ENCODE measurements around the gene AADACL3.
"Not testable (repeated sequence)": the region's sequence is repeated elsewhere in the genome, so short reads cannot be mapped to it uniquely, and the experiment has no call there.

The AADACL3 gene

DNA sequence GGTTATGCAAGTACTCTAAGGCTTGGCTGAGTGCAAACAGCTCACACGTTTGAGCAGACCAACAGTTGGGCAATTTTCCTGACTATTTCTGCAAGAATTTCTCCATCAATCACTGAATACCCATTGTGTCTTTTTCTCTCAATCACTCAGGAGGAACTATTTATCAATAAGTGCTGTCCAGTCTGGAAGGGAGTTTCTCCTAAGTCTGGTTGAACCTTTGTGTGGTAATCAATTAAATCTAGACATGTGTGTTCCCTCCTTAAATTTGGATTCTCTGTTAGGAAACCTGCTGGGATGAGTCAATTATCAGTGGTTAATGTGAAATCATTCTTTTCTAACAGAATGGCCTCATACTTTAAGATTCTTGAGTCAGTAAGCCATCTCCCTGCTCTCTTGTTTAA is 6.8 kb upstream of the AADACL3 start:
- Mint-ChIP-seq H3K4me3 (no peak overlapping the region), H3K9me3 (peaks cover 1% of the 10 kb centered on the region), H3K27ac (no peak overlapping the region), H3K36me3 (no peaks in the 10 kb centered on the region), H3K4me1 (no peaks in the 10 kb centered on the region)
- DNase-seq (ENCODE audit: low spot score in 2 of 2): no peak
- no peak for ATAC-seq

DNA sequence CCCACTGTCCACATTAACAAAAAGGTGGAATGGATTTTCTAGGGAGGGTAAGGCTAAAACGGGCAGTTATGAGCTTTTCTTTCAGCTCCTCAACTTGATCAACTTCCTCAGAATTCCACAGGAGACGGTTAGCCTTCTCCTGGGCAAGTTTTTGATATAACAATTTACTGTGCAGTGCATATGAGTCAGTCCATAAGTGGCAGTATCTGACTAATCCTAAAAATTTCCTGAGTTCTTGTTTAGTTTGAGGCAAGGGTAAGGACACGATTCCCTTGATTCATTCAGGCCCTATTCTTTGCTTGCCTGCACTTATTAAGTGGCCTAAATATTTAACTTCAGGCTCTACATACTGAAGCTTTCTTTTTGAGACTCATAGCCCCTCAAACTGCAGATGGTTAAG is 6.2 kb upstream of the AADACL3 start:
- Mint-ChIP-seq H3K27ac (no peak overlapping the region), H3K4me1 (no peaks in the 10 kb centered on the region), H3K9me3 (no peaks in the 10 kb centered on the region)

DNA sequence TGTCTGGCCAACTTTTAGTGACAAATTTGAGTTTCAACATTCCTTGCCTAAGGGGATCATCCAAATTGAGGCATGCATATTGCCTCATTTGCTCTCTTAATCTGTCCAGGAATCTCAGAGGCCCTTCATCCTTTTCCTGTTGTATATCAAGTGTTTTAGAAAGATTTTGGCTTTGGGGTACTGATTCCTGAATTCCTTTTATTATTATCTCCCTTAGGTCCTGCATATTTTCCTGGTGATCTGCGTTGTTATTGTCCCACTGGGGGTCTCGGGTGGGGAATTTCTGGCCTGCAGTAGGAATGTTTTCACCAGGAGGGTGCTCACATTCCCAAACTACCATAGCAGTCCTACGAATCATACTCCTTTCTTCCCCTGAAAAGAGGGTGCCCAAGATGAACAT is 4.4 kb upstream of the AADACL3 start:
- Mint-ChIP-seq H3K9me3 (no peaks in the 10 kb centered on the region), H3K4me1 (no peaks in the 10 kb centered on the region), H3K27ac (no peak overlapping the region), H3K36me3 (no peaks in the 10 kb centered on the region), H3K4me3 (no peak overlapping the region)
- ATAC-seq (no peak), DNase-seq (ENCODE audit: low spot score in 2 of 2) (no peak)

More for the DNA sequence above, 6.2 kb upstream of the AADACL3 start:
- no peaks in the 10 kb centered on the region for H3K36me3 Mint-ChIP-seq
- H3K4me3 Mint-ChIP-seq: no peak overlapping the region
- DNase-seq (ENCODE audit: low spot score in 2 of 2) (no peak), ATAC-seq (no peak)

DNA sequence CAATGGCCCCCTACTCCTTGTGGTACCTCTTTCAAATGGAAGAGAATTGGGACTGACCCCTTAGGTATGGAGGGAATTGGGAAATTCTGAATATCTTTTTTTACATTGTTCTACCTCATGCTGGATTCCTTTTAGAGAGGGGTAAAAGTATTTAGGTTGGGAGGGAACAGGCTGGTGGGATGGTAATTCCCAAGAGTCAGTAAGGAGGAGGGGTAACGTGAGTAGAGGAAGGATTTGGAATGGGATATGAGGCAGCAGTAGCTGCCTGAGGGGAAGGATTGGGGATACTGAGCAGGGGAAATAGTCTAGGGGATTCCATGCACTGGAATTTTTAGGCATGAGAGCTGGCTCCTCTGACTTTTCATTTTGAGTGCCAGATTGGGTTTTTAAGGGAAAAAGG is 3.8 kb upstream of the AADACL3 start:
- Mint-ChIP-seq H3K4me1 (no peaks in the 10 kb centered on the region), H3K4me3 (no peak overlapping the region), H3K36me3 (no peaks in the 10 kb centered on the region), H3K9me3 (no peaks in the 10 kb centered on the region), H3K27ac (no peak overlapping the region)
- ATAC-seq (no peak), DNase-seq (ENCODE audit: low spot score in 2 of 2) (no peak)

DNA sequence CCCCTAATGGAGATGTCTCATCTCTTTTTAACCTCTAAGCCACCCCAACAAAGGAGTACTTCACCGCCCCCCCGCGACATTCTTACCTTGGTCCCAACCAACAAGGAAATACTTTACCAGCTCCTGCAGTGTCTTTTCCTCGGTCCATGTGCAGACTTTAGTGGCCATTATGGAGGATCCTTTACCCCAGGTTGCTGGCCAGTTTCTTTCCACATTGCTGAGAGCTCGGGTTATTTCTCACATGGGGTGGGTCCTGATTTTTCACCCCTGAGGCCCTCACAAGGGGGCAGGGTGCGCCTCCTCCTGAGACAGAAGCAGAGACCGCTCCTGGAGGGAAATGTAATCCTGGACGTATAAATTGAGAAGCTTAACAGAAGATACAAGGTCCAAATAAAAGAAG is 3.0 kb upstream of the AADACL3 start:
- Mint-ChIP-seq H3K4me1 (no peaks in the 10 kb centered on the region), H3K9me3 (no peaks in the 10 kb centered on the region), H3K36me3 (no peaks in the 10 kb centered on the region), H3K27ac (no peak overlapping the region), H3K4me3 (no peak overlapping the region)
- DNase-seq (ENCODE audit: low spot score in 2 of 2): no peak
- no peak for ATAC-seq

DNA sequence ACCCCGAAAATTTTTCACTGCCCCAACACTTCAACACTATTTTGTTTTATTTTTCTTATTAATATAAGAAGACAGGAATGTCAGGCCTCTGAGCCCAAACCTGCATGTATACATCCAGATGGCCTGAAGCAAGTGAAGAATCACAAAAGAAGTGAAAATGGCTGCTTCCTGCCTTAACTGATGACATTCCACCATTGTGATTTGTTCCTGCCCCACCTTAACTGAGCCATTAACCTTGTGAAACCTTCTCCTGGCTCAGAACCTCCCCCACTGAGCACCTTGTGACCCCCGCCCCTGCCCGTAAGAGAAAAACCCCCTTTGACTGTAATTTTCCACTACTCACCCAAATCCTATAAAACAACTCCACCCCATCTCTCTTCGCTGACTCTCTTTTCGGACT is 2.3 kb upstream of the AADACL3 start:
- H3K4me3 Mint-ChIP-seq; DNase-seq (ENCODE audit: low spot score in 2 of 2); H3K36me3 Mint-ChIP-seq; H3K9me3 Mint-ChIP-seq; H3K4me1 Mint-ChIP-seq; ATAC-seq; H3K27ac Mint-ChIP-seq: not testable (repeated sequence)

DNA sequence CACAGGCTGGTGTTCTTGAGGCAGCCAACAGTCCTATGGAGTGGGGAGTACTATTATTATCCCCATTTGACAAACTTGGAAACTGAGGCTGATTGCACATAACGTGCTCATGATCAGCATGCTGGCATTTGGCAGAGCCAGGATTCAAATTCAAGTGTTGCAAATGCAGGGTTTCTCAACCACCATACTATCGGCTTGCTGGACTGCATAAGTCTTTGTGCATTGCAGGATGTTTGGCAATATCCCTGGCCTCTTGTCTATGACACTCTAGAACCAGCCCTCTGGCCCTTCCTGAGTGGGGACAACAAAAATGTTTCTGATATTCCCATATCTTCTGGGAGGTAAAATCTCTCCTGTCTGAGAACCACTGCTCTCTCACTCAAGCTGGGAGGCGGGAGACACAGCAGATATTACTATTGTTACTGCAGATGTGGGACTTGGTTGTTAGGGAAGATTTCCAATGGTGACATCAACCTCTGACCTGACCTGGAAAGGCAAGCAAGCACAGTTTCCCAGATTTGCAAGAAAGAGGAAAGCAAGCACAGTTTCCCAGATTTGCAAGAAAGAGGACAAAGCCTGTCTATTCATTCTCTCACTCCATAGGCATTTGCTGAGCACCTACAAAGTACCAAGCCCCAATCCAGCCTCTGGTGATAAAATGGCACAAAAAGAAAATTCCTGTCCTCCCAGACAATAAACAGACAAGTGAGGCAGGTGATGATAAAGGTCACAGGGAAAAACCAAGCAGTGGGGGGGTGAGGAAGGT is 1.0 kb upstream of the AADACL3 start:
- no peaks in the 10 kb centered on the region for H3K36me3 Mint-ChIP-seq
- DNase-seq (ENCODE audit: low spot score in 2 of 2) (no peak), ATAC-seq (no peak)
- no peaks in the 10 kb centered on the region for H3K4me1 Mint-ChIP-seq
- H3K4me3 Mint-ChIP-seq: no peak overlapping the region
- H3K9me3 Mint-ChIP-seq: no peaks in the 10 kb centered on the region
- no peak overlapping the region for H3K27ac Mint-ChIP-seq

DNA sequence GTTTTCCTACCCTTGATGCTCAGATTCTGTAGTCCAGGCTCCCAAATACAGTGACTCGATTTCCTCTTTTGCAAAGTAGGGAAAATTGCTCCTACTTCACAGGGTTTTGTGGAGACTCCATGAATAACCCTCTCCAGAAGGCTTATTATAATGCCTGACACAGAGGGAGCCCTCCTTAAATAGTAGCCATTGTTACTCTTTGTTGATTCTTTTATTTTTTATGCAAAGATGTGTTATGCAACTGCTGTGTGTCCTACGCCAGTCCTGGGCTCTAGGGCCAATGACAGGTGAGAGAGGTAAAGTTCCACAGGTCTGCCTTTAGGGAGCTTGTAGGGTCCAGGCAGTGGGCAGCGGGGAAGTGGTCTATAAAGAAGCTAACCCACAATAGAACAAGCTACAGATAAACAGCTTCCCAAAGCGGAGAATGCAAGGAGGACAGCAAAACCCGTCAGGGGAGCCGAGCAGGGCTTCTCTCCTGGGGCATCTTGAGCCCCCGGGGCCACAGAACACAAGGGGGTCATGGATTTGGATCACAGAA is 1.5 kb downstream of the AADACL3 start:
- ATAC-seq: no peak
- Mint-ChIP-seq H3K4me1 (no peaks in the 10 kb centered on the region), H3K9me3 (no peaks in the 10 kb centered on the region), H3K36me3 (no peaks in the 10 kb centered on the region), H3K4me3 (no peak overlapping the region), H3K27ac (no peak overlapping the region)
- no peak for DNase-seq (ENCODE audit: low spot score in 2 of 2)

DNA sequence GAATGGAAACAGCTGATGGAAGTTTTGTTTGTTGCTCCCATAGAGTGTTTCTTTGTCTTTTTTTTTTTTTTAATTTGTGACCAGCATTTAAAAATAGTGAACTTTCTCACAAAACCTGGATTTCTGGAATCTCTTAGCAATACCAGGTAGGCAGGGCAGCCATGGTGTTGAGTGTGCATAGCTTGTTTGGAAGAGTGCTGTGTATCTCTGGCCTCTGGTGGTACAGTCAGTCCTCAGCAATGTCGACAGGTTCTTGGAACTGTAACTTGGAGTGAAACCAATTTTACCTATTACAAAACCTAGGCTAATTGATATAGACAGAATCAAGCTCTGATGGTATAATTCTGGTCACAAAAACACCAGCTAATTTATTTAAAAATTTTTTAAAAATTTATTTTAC is 6.7 kb downstream of the AADACL3 start:
- H3K27ac Mint-ChIP-seq: no peak overlapping the region
- DNase-seq (ENCODE audit: low spot score in 2 of 2) (no peak), ATAC-seq (no peak)
- H3K4me3 Mint-ChIP-seq: no peak overlapping the region
- no peaks in the 10 kb centered on the region for H3K36me3 Mint-ChIP-seq
- no peaks in the 10 kb centered on the region for H3K9me3 Mint-ChIP-seq
- no peaks in the 10 kb centered on the region for H3K4me1 Mint-ChIP-seq

DNA sequence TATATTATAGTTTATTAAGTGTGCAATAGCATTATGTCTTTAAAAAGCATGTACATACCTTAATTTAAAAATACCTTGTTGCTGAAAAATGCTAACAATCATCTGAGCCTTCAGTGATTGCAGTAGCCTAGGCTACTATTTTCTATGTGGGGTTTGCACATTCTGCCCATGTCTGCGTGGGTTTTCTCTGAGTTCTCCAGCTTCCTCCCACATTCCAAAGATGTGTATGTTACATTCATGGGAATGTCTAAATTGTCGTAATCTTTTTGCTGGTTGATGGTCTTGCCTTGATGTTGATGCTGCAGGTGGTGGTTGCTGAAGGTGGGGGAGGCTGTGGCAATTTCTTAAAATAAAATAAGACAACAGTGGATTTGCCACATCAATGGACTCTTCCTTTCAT is 12.5 kb downstream of the AADACL3 start:
- Mint-ChIP-seq H3K36me3 (no peaks in the 10 kb centered on the region), H3K4me3 (no peak overlapping the region), H3K4me1 (no peaks in the 10 kb centered on the region), H3K27ac (no peak overlapping the region), H3K9me3 (peaks cover 4% of the 10 kb centered on the region)
- DNase-seq (ENCODE audit: low spot score in 2 of 2) (no peak), ATAC-seq (no peak)

DNA sequence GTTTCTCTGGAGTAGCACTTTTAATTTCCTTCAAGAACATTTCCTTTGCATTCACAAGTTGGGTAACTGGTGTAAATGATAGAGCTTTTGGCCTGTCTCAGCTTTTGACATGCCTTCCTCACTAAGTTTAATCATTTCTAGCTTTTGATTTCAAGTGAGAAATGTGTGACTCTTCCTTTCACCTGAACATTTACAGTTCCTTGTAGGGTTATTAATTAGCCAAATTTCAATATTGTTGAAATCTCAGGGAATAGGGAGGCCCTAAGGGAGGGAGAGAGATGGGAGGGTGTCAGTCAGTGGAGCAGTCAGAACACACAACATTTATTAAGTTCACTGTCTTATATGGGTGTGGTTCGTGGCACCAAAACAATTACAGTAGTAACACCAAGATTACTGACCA is 14.2 kb downstream of the AADACL3 start:
- no peak overlapping the region for H3K4me3 Mint-ChIP-seq
- H3K4me1 Mint-ChIP-seq: no peaks in the 10 kb centered on the region
- ATAC-seq (no peak), DNase-seq (ENCODE audit: low spot score in 2 of 2) (no peak)
- H3K36me3 Mint-ChIP-seq: no peaks in the 10 kb centered on the region
- H3K27ac Mint-ChIP-seq: no peak overlapping the region
- H3K9me3 Mint-ChIP-seq: peaks cover 7% of the 10 kb centered on the region

DNA sequence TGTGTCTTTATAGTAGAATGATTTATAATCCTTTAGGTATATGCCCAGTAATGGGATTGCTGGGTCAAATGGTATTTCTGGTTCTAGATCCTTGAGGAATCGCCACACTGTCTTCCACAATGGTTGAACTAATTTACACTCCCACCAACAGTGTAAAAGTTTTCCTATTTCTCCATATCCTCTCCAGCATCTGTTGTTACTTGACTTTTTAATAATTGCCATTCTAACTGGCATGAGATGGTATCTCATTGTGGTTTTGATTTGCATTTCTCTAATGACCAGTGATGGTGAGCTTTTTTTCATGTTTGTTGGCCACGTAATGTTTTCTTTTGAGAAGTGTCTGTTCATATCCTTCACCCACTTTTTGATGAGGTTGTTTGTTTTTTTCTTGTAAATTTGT is 15.2 kb downstream of the AADACL3 start:
- peaks cover 11% of the 10 kb centered on the region for H3K9me3 Mint-ChIP-seq
- not testable (repeated sequence) for H3K36me3 Mint-ChIP-seq; H3K4me1 Mint-ChIP-seq; ATAC-seq; H3K27ac Mint-ChIP-seq; H3K4me3 Mint-ChIP-seq; DNase-seq (ENCODE audit: low spot score in 2 of 2)

DNA sequence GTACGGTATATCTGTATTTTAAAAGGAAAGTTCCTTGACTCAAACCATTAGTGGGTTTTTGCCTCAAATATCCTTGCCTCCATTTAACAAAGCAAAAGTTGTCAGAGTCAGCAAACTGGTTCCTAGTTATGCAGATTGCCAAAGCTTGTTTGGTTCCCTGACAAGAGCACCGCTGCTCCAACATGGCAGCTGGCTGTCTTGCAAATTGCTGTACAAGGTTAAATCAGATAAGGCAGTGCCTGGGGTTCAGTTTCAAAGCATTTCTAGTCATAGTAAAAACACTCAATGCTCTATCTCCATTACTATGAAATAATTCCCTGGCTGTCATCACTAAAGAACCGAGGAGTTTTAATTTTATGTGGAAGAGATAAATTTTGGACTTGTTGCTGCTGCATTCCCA is 18.7 kb downstream of the AADACL3 start:
- ATAC-seq (no peak), DNase-seq (ENCODE audit: low spot score in 2 of 2) (no peak)
- no peak overlapping the region for H3K4me3 Mint-ChIP-seq
- H3K27ac Mint-ChIP-seq: no peak overlapping the region
- no peaks in the 10 kb centered on the region for H3K4me1 Mint-ChIP-seq
- H3K36me3 Mint-ChIP-seq: no peaks in the 10 kb centered on the region
- peaks cover 12% of the 10 kb centered on the region for H3K9me3 Mint-ChIP-seq

DNA sequence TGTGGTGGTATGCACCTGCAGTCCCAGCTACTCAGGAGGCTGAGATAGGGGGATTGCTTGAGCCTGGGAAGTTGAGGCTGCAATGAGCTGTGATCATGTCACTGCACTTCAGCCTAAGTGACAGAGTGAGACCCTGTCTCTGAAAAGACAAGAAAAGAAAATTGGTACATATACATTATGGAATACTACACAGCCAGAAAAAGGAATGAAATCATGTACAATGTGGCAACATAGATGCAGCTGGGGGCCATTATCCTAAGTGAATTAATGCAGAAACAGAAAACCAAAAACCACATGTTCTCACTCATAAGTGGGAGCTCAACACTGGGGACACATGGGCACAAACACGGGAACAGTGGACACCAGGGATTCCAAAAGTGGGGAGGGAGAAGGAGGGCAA is 23.0 kb downstream of the AADACL3 start:
- DNase-seq (ENCODE audit: low spot score in 2 of 2): no peak
- no peaks in the 10 kb centered on the region for H3K36me3 Mint-ChIP-seq
- H3K4me1 Mint-ChIP-seq: no peaks in the 10 kb centered on the region
- no peak overlapping the region for H3K4me3 Mint-ChIP-seq
- no peak overlapping the region for H3K27ac Mint-ChIP-seq
- H3K9me3 Mint-ChIP-seq: peaks cover 6% of the 10 kb centered on the region
- ATAC-seq: no peak

DNA sequence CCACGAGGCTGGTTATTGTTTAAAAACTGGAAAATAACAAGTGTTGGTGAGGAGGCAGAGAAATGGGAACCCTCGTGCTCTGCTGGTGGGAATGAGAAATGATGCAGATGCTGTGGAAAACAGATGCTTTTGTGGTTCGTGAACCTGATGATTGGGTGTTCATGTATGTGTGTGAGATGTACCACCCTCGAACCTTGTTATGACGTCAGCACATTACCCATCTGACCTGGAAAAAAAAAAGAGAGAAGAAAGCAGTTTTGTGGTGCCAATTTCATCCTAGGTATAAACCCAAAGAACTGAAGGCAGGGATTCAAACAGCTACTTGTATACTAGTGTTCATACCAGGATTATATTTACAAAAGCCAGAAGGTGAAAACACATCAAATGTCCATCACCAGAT is 23.7 kb downstream of the AADACL3 start:
- H3K9me3 Mint-ChIP-seq: peaks cover 6% of the 10 kb centered on the region
- ATAC-seq: no peak
- no peak for DNase-seq (ENCODE audit: low spot score in 2 of 2)
- no peak overlapping the region for H3K27ac Mint-ChIP-seq
- H3K4me3 Mint-ChIP-seq: no peak overlapping the region
- H3K36me3 Mint-ChIP-seq: no peaks in the 10 kb centered on the region
- no peaks in the 10 kb centered on the region for H3K4me1 Mint-ChIP-seq

DNA sequence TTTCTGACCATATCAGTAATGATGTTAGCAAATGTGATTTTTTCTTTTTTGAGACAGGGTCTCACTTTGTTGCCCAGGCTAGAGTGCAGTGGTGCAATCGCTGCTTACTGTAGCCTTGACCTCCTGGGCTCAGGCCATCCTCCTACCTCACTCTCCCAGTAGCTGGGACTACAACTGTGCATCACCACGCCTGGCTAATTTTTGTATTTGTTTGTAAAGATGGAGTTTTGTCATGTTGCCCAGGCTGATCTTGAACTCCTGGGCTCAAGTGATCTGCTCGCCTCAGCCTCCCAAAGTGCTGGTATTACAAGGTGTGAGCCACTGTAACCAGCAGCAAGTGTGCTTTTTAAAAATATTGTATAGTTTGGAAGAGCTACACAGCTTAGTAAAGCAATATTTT is 26.0 kb downstream of the AADACL3 start:
- Mint-ChIP-seq H3K9me3 (no peaks in the 10 kb centered on the region), H3K4me3 (no peak overlapping the region), H3K36me3 (no peaks in the 10 kb centered on the region), H3K4me1 (no peaks in the 10 kb centered on the region), H3K27ac (no peak overlapping the region)
- ATAC-seq (no peak), DNase-seq (ENCODE audit: low spot score in 2 of 2) (no peak)

Measured in stimulated activated effector memory CD8-positive, alpha-beta T cell treated with anti-CD3 and anti-CD28 coated beads, Interleukin-12 subunit alpha, Interleukin-12 subunit beta, amount 100 ng/mL, for 72 hours (primary cell).